Nephron progenitor cell (in vitro differentiated cells): Measurements from ENCODE around the gene CMIP.

Source experiments
- DNase-seq: peaks from one replicate; pipeline ENCODE4 v3.0.0; 2021
- H3K27ac Mint-ChIP-seq: 2 replicates; pipeline ENCODE4 v1.8.0; 2021; ENCODE audit warnings: mild to moderate bottlenecking, moderate library complexity, mixed read lengths
- H3K27me3 Mint-ChIP-seq: 2 replicates; pipeline ENCODE4 v1.8.0; 2021; ENCODE audit warnings: mild to moderate bottlenecking, low read depth, mixed read lengths; ENCODE audit not compliant: poor library complexity
- H3K36me3 Mint-ChIP-seq: 2 replicates; pipeline ENCODE4 v1.8.0; 2021; ENCODE audit warnings: low read depth, mixed read lengths
- H3K4me1 Mint-ChIP-seq: 2 replicates; pipeline ENCODE4 v1.8.0; 2021; ENCODE audit warnings: mixed read lengths
- H3K4me3 Mint-ChIP-seq: 2 replicates; pipeline ENCODE4 v1.8.0; 2021; ENCODE audit warnings: mild to moderate bottlenecking, moderate library complexity, mixed read lengths
- H3K9me3 Mint-ChIP-seq: 2 replicates; pipeline ENCODE4 v1.8.0; 2021; ENCODE audit warnings: mild to moderate bottlenecking, moderate library complexity, mixed read lengths
- TF ChIP-seq, protein P1 (sequence below): fragments of 200-600 bp; sonication (generic); IDR thresholded peaks from 2 replicates; pipeline ENCODE4 v1.5.0; 2021; ENCODE audit warnings: antibody characterized with exemption

Gene CMIP

DNA sequence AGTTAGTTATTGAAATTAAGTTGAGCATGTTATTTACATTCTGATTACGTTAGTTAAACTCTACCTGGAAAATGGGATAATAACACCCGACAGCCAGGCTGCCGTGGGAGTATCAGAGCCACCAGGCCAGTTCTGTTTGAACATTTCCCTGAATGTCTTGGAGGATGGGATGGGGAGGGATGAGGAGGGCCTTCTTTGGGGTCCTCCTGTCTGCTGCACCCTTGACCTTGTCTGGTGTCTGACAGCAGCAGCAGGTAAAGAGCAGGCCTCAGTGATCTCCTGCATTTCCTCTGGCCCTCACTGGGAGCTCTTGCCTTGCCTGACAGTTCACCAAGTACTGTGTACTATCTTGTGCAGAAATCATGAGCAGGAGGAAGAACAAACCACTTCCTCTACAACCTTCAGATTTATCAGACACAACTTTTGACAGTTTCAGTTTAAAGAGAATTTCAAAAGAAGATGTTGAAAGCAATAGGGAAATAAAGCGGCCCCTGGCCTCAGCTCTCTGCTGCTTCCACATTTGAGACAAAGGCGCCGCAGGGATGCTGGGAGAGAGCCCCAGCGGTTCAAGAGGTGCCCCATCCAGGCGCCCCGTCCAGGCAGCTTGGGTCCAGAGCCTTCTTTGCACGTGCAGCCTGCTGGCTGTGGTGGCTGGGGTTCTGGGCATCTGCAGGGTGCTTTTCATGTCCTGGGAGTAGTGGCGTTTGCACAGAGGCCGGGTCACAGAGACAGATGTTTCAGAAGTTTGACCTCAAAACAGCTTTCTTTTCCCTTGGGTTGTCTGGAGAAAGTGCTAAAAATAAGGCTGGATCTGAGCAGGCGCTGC, 25.3 kb downstream of the CMIP start:
- Mint-ChIP-seq H3K4me1 (peaks cover 54% of the 10 kb centered on the region), H3K27ac (peak overlapping the region; percentile 87), H3K4me3 (no peak overlapping the region), H3K27me3 (no peaks in the 10 kb centered on the region), H3K36me3 (peaks cover 10% of the 10 kb centered on the region), H3K9me3 (no peaks in the 10 kb centered on the region)
- DNase-seq: no peak
- TF ChIP-seq, protein P1, sequence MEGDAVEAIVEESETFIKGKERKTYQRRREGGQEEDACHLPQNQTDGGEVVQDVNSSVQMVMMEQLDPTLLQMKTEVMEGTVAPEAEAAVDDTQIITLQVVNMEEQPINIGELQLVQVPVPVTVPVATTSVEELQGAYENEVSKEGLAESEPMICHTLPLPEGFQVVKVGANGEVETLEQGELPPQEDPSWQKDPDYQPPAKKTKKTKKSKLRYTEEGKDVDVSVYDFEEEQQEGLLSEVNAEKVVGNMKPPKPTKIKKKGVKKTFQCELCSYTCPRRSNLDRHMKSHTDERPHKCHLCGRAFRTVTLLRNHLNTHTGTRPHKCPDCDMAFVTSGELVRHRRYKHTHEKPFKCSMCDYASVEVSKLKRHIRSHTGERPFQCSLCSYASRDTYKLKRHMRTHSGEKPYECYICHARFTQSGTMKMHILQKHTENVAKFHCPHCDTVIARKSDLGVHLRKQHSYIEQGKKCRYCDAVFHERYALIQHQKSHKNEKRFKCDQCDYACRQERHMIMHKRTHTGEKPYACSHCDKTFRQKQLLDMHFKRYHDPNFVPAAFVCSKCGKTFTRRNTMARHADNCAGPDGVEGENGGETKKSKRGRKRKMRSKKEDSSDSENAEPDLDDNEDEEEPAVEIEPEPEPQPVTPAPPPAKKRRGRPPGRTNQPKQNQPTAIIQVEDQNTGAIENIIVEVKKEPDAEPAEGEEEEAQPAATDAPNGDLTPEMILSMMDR: no peak

DNA sequence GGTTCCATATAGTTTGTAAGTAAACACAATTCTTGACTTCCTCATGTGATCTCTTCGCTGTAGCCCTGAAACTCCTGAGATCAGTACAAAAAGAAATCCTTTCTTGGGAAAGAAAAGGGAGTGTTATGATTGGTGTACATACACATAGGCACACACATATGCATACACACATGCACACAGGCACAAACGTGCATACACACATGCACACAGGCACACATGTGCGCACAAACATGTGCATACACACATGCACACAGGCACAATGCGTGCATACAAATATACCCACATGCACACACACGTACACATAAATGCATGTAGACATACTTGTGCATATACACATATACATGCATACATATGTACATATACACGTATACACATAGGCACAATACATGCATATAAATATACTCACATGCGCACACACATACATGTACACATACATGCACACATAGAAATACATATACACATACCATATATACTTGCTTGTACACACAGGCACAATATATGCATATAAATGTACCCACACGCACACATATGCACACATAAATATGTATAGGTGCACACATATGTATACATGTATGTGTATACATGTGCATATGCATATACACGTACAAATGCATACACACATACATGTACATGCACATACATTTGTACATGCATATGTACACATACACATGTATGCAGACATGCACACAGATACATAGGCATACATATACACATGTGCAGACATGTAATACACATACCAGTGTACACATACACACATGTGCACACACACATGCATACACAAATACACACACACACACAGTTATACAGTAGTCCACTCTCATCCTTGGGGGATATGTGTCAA, 26.4 kb downstream of the CMIP start:
- H3K4me1 Mint-ChIP-seq: peaks cover 49% of the 10 kb centered on the region
- TF ChIP-seq, protein P1: no peak
- peaks cover 2% of the 10 kb centered on the region for H3K9me3 Mint-ChIP-seq
- no peak overlapping the region for H3K4me3 Mint-ChIP-seq
- H3K36me3 Mint-ChIP-seq: peaks cover 16% of the 10 kb centered on the region
- H3K27ac Mint-ChIP-seq: peak overlapping the region; percentile 94
- H3K27me3 Mint-ChIP-seq: no peaks in the 10 kb centered on the region
- no peak for DNase-seq

DNA sequence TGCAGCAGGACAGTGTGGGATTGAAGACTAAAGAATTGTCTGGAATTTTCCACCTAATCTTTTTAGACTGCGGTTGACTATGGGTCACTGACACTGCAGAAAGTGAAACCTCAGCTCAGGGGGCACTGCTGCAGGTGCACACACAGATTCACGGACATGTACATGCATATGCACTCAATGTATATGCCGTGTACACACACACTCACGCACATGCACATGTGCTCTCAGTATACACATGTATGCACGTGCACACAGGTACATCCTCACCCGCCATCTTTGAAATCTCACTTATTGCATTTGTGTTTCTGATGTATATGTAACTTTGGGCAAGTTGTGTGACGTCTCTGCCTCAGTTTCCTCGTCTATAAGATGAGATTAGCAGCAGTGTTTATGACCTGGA, 27.3 kb downstream of the CMIP start:
- TF ChIP-seq, protein P1: no peak
- Mint-ChIP-seq H3K36me3 (peaks cover 25% of the 10 kb centered on the region), H3K9me3 (peaks cover 4% of the 10 kb centered on the region), H3K27me3 (no peaks in the 10 kb centered on the region), H3K27ac (no peak overlapping the region), H3K4me1 (peaks cover 42% of the 10 kb centered on the region), H3K4me3 (no peak overlapping the region)
- DNase-seq: no peak

DNA sequence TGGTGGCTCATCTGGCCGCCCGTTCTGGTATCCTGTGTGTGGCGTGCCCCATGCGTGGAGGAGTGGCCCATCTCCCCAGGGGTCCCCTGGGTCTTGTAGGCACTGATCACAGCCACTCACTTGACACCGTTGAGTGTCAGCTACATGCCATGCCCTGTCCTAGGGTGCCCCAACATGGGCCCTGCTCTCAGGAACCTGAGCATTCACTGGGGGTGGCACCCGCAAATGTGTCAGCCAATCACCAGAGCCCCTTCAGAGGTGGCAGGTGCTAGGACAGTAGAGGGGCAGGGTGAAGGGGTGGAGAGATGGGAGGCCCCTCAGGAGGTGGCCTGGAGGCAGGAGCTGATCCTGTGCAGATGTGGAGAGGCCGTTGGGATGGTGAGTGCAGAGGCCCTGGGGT, 27.8 kb downstream of the CMIP start:
- peaks cover 28% of the 10 kb centered on the region for H3K36me3 Mint-ChIP-seq
- peaks cover 42% of the 10 kb centered on the region for H3K4me1 Mint-ChIP-seq
- DNase-seq: no peak
- TF ChIP-seq, protein P1: no peak
- H3K27ac Mint-ChIP-seq: no peak overlapping the region
- peaks cover 4% of the 10 kb centered on the region for H3K9me3 Mint-ChIP-seq
- H3K4me3 Mint-ChIP-seq: no peak overlapping the region
- H3K27me3 Mint-ChIP-seq: no peaks in the 10 kb centered on the region

DNA sequence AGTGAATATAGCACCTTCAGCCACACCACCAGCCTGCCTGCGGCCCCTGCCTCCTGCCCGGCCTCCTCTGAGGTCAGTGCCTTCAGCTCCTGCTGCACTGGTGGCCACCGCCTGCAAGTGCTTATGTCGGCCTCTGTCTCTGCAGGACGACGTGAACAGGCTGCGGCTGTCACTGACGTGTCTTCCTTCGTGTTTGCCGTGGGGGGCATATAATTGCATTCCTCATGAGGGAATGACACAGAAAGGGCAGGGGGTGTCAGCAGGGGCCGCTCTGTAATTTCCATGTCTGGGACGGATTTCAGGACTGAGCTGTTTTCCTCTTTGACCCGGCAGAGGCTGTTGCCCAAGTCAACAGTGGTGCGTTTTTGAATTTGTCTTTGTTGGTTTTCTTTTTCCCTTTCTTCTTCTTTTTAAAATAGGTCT, 28.5 kb downstream of the CMIP start:
- H3K4me1 Mint-ChIP-seq: peaks cover 45% of the 10 kb centered on the region

More for the DNA sequence above, 28.5 kb downstream of the CMIP start:
- H3K36me3 Mint-ChIP-seq: peaks cover 31% of the 10 kb centered on the region
- TF ChIP-seq, protein P1: no peak
- peaks cover 4% of the 10 kb centered on the region for H3K9me3 Mint-ChIP-seq
- no peak overlapping the region for H3K4me3 Mint-ChIP-seq
- H3K27ac Mint-ChIP-seq: peak overlapping the region; percentile 57
- no peak for DNase-seq
- H3K27me3 Mint-ChIP-seq: no peaks in the 10 kb centered on the region
